Aorta (tissue), 4 donors: ENCODE measurements around the gene XPO5. TPM values are rescaled to one million over a fixed set of nuclear protein-coding genes. Genes with fewer than 3 reads are reported as not detected.

ENCODE experiments used
- polyA plus RNA-seq, 2 donors: library from polyadenylated mRNA; stranded (reverse); fragments of 200-250 nt; gene quantifications; one replicate each; pipeline ENCODE4 v1.2.3, GENCODE V29; 2013
- total RNA-seq, 2 donors: library from RNA; stranded (reverse); fragmentation: NEBNext Ultra II Directional; extraction: Animal tissue kit (Norgen Biotek cat#: 25700); gene quantifications; one replicate each; pipeline ENCODE4 v1.2.1, GENCODE V29; 2021
- donor health status: healthy with polysubstance abuse.
- donor health status: Bipolar disorder and iron deficiency.
- donor health status: DM: no; HTN: no; CAD: no.
- donor health status: DM: yes; HTN: yes; CAD: no.

Gene XPO5
- total and polyA plus RNA-seq, 4 donors, result 2.6 to 30.6 (median 16.7) TPM

Other genes with a start within 250 kb of the XPO5 start
- gene ZNF318, start 206.4 kb downstream of the XPO5 start, total RNA-seq, result 10 to 100 TPM; 12.1 to 21.3 TPM
- 1 to 10 TPM; 2.6 to 9.2 TPM for gene ZNF318, start 206.4 kb downstream of the XPO5 start, polyA plus RNA-seq
- 10 to 100 TPM; 19.5 to 30.5 TPM for gene ABCC10, start 148.5 kb downstream of the XPO5 start, total RNA-seq
- gene ABCC10, start 148.5 kb downstream of the XPO5 start, polyA plus RNA-seq, result 10 to 100 TPM in 1 of 2 donors, 1 to 10 TPM in 1; 1.4 to 35.1 TPM
- not detected for gene DLK2, start 120.5 kb downstream of the XPO5 start, total RNA-seq
- gene DLK2, start 120.5 kb downstream of the XPO5 start, polyA plus RNA-seq, result not detected
- 10 to 100 TPM; 30.6 to 35.5 TPM for gene TJAP1, start 98.5 kb downstream of the XPO5 start, total RNA-seq
- gene TJAP1, start 98.5 kb downstream of the XPO5 start, polyA plus RNA-seq, result 10 to 100 TPM in 1 of 2 donors, 1 to 10 TPM in 1; 6.3 to 38.7 TPM
- gene LRRC73, start 65.7 kb downstream of the XPO5 start, total RNA-seq, result under 1 TPM; 0.39 to 0.62 TPM
- gene LRRC73, start 65.7 kb downstream of the XPO5 start, polyA plus RNA-seq, result 1 to 10 TPM in 1 of 2 donors, under 1 TPM in 1; 0.50 to 1.6 TPM
- gene YIPF3, start 59.1 kb downstream of the XPO5 start, total RNA-seq, result 10 to 100 TPM; 64.5 to 78.5 TPM
- gene YIPF3, start 59.1 kb downstream of the XPO5 start, polyA plus RNA-seq, result 100 to 1,000 TPM in 1 of 2 donors, 10 to 100 TPM in 1; 33.4 to 103 TPM
- gene POLR1C, start 58.9 kb downstream of the XPO5 start, total RNA-seq, result 10 to 100 TPM; 27.4 to 27.6 TPM
- gene POLR1C, start 58.9 kb downstream of the XPO5 start, polyA plus RNA-seq, result 10 to 100 TPM; 11.0 to 16.5 TPM
- 10 to 100 TPM in 1 of 2 donors, 1 to 10 TPM in 1; 8.3 to 15.2 TPM for gene POLH, start 147 bp upstream of the XPO5 start, total RNA-seq
- 1 to 10 TPM; 3.6 to 5.5 TPM for gene POLH, start 147 bp upstream of the XPO5 start, polyA plus RNA-seq
- 10 to 100 TPM; 60.3 to 62.6 TPM for gene GTPBP2, start 53.2 kb upstream of the XPO5 start, total RNA-seq
- 10 to 100 TPM; 22.9 to 62.8 TPM for gene GTPBP2, start 53.2 kb upstream of the XPO5 start, polyA plus RNA-seq
- 10 to 100 TPM; 13.6 TPM for gene MAD2L1BP, start 59.8 kb upstream of the XPO5 start, total RNA-seq
- gene MAD2L1BP, start 59.8 kb upstream of the XPO5 start, polyA plus RNA-seq, result 10 to 100 TPM; 19.2 to 24.3 TPM
- gene RSPH9, start 69.0 kb upstream of the XPO5 start, total RNA-seq, result under 1 TPM; 0.23 to 0.75 TPM
- under 1 TPM; 0.13 to 0.54 TPM for gene RSPH9, start 69.0 kb upstream of the XPO5 start, polyA plus RNA-seq
- 10 to 100 TPM; 26.1 to 26.5 TPM for gene MRPS18A, start 111.8 kb upstream of the XPO5 start, total RNA-seq
- gene MRPS18A, start 111.8 kb upstream of the XPO5 start, polyA plus RNA-seq, result 10 to 100 TPM; 41.8 to 50.2 TPM
- gene VEGFA, start 194.2 kb upstream of the XPO5 start, total RNA-seq, result 100 to 1,000 TPM; 107 to 247 TPM
- 1 to 10 TPM; 7.6 to 8.0 TPM for gene VEGFA, start 194.2 kb upstream of the XPO5 start, polyA plus RNA-seq